ENCODE data around the gene MDM4.

- no peak for TF ChIP-seq CTCF (IDR thresholded peaks at IDR 0.05)
- no peak for TF ChIP-seq POLR2A (IDR thresholded peaks at IDR 0.05)
These were observed 65.6 kb downstream of the MDM4 start for GRCh38 chr1:204581759-204582158.

Measured in esophagus squamous epithelium (tissue), 4 donors.